Esophagus mucosa (tissue), 1 donor: Measurements from ENCODE around the gene JAK2. TPM values are rescaled to one million over a fixed set of nuclear protein-coding genes. Genes with fewer than 3 reads are reported as not detected.
"Not testable (repeated sequence)": the region's sequence is repeated elsewhere in the genome, so short reads cannot be mapped to it uniquely, and the experiment has no call there.

Experiments
- ATAC-seq: fragments of 200-7000 bp; cut with Tn5 transposase; one replicate; pipeline ENCODE4 v1.9.1; 2020
- total RNA-seq: library from RNA; stranded (reverse); gene quantifications from one replicate; pipeline ENCODE4 v1.2.4, GENCODE V29; 2023
- donor health status: DM: yes; HTN: yes; CAD: no.

The JAK2 gene
- total RNA-seq, 1 donor from 2014 or later = 7.2 TPM

GRCh38 chr9:4982721-4983482 is 2.2 kb upstream of the JAK2 start:
- no peak for ATAC-seq

- ATAC-seq = no peak
These were observed 1.4 kb upstream of the JAK2 start for GRCh38 chr9:4983601-4984165.

- peak; percentile 0 for ATAC-seq
These were observed 876 bp upstream of the JAK2 start for GRCh38 chr9:4984171-4984620.

GRCh38 chr9:4985386-4986266 is 554 bp downstream of the JAK2 start:
- ATAC-seq = no peak

GRCh38 chr9:4986296-4986695 is 1.2 kb downstream of the JAK2 start:
- no peak for ATAC-seq

GRCh38 chr9:4986783-4987182 is 1.7 kb downstream of the JAK2 start:
- no peak for ATAC-seq

GRCh38 chr9:4987961-4988421 is 2.9 kb downstream of the JAK2 start:
- no peak for ATAC-seq

GRCh38 chr9:4992872-4993271 is 7.8 kb downstream of the JAK2 start:
- ATAC-seq = no peak

GRCh38 chr9:4994166-4994890 is 9.3 kb downstream of the JAK2 start:
- no peak for ATAC-seq

GRCh38 chr9:4997196-4997595 is 12.1 kb downstream of the JAK2 start:
- no peak for ATAC-seq

GRCh38 chr9:4997631-4998030 is 12.6 kb downstream of the JAK2 start:
- ATAC-seq = no peak

GRCh38 chr9:5002811-5003210 is 17.7 kb downstream of the JAK2 start:
- ATAC-seq = no peak

GRCh38 chr9:5004481-5004880 is 19.4 kb downstream of the JAK2 start:
- no peak for ATAC-seq

- no peak for ATAC-seq
These were observed 23.1 kb downstream of the JAK2 start for GRCh38 chr9:5008202-5008601.

- no peak for ATAC-seq
These were observed 28.3 kb downstream of the JAK2 start for GRCh38 chr9:5013374-5013773.

- no peak for ATAC-seq
These were observed 30.9 kb downstream of the JAK2 start for GRCh38 chr9:5015934-5016333.

- ATAC-seq = no peak
These were observed 40.3 kb downstream of the JAK2 start for GRCh38 chr9:5025416-5025815.

GRCh38 chr9:5031941-5032340 is 46.9 kb downstream of the JAK2 start:
- not testable (repeated sequence) for ATAC-seq

GRCh38 chr9:5040730-5041389 is 55.8 kb downstream of the JAK2 start:
- no peak for ATAC-seq

GRCh38 chr9:5041390-5042115 is 56.5 kb downstream of the JAK2 start:
- no peak for ATAC-seq

GRCh38 chr9:5042661-5043178 is 57.6 kb downstream of the JAK2 start:
- ATAC-seq = no peak
